ENCODE data around the gene SLAMF7.

Gene SLAMF7

GRCh38 chr1:160800645-160801408 lies 61.8 kb downstream of the SLAMF7 start:
- DNase-seq (ENCODE audit: low read depth in 2 of 2): no peak

GRCh38 chr1:160801836-160802580 lies 63.0 kb downstream of the SLAMF7 start:
- no peak for DNase-seq (ENCODE audit: low read depth in 2 of 2)
